Measurements from ENCODE around the gene CLCN1.

Gene CLCN1

GRCh38 chr7:143395187-143396149 is 79.6 kb downstream of the CLCN1 start:
- DNase-seq (ENCODE audit: low read depth in 2 of 3, low spot score in 2 of 3), result no peak

- no peak for DNase-seq (ENCODE audit: low read depth in 2 of 3, low spot score in 2 of 3)
Observed at GRCh38 chr7:143396182-143396581, 80.3 kb downstream of the CLCN1 start.

DNA sequence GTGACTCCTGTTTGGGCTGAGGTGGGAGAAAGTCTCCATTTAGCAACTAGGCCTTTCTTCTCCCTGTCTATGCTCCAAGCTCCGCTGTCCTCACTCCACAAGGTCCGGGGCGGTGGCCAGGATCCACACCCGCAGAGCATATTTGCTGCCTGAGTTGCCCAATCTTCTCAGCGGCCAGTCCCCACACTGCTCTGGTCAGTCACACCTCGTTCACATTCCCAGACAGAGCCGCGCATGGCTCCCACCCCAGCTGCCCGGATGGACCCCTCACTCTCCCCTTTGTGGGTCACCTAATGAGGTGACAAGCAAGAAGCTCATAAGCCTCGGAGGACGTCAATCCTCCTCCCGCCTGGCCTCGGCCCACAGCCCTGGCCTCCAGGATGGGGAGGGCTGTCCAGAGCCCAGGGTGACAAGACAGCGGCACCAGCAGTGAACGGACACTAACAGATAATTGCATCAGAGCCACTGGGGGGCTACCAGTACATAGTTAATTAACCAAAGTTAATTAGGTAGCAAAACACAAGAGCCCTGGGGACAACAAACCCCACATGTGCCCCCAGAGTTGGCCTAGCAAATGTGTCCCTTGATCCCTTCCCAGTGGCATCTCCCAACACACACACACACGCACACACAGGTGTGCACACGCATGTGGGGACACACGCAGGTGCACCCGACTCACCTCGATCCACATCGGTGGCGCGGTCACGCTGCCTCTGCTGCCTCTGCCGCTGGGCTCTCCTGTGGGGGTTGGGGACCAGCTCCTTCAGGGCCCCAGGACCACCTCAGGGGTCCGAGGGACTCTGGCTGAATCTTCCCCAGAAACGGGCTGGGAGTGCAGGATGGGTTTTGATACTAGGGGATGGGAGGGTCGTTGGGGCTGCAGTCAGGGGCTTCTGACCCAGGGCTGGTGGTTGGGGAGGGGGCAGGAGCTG is 81.0 kb downstream of the CLCN1 start:
- DNase-seq (ENCODE audit: low read depth in 2 of 3, low spot score in 2 of 3), result no peak

GRCh38 chr7:143397710-143398530 is 82.0 kb downstream of the CLCN1 start:
- no peak for DNase-seq (ENCODE audit: low read depth in 2 of 3, low spot score in 2 of 3)

DNA sequence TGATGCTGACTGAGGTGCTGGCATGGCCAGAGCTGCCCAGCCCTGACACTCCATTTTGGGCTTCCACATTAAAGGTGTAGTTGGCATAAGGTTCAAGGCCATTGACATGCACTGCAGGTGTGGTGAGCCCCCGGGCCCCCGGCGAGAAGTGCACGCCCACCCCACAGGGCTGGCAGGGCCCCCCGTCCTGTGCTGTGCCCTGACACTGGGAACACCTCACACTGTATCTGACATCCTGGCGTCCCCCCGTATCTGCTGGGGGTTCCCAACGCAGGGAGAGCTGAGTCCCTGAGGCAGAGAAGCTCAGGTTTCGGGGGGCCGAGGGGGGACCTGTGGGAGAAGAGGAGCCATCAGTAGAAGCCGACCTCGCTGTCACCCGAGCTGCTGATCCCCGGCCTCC is 82.7 kb downstream of the CLCN1 start:
- no peak for DNase-seq (ENCODE audit: low read depth in 2 of 3, low spot score in 2 of 3)

DNA sequence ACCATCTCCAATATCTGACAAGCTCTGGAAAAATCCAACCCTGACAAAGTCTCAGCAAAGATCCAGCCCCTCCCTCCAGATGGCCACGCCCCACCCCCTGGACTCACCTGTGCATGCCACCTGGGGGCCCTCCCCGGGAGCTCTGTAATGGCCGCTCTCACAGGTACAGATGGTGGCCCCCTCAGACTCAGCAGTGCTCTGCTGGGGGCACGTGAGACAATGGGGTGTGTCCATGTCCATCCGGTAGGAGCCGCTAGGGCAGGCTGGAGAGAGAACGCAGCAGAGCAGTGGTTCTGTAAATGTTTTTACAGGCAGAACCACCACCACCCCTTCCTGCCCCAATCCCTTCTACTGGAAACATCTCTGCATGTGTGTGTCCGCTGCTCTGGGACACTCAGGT is 83.2 kb downstream of the CLCN1 start:
- DNase-seq (ENCODE audit: low read depth in 2 of 3, low spot score in 2 of 3), result no peak

DNA sequence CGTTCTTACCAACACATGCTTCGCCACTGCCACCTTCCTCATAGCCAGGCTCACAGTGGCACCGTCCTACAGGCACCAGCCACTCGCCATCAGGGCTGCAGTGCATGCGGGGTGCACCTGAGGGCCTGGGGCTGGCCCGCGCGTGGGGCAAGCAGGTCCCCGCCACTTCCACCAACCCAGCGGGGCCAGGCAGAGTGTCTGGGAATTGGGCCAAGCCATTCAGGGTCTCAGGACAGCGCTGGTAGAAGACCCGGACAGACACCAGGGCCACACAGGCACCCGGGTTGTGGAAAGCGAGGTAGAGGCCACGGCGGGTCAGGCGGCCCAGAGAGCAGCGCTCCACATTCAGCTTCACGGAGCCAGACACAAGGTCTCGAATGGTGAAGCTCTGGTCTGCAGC is 83.7 kb downstream of the CLCN1 start:
- no peak for DNase-seq (ENCODE audit: low read depth in 2 of 3, low spot score in 2 of 3)

DNA sequence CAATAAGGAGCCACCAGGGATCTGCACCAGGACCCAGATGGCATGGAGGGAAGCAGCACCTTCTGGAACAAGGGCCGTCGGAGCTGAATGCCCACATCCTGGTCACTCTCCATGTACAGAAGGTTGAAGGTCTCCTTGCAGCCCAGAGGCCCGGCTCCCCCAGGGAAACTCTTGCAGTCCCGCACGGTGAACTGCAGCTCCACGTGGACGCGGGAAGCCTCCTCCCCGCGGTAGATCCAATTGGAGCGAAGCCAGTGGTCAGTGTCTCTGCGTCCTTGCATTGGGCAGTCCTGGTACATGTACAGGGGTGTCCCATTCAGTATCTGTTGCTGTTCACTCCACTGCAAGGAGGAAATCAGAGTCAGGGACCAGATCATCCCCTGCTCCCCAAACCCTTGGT is 85.4 kb downstream of the CLCN1 start:
- DNase-seq (ENCODE audit: low read depth in 2 of 3, low spot score in 2 of 3), result no peak

All from activated CD8-positive, alpha-beta memory T cell treated with anti-CD3 and anti-CD28 coated beads for 48 hours (primary cell).